WI38 (cell line): ENCODE measurements around the gene ASB4.

ENCODE experiments used
- H3K4me3 ChIP-seq: 2 replicates; pipeline ENCODE4 v1.5.1; 2011; ENCODE audit warnings: low read depth, mild to moderate bottlenecking, control low read depth, low read length
- TF ChIP-seq, protein P1 (sequence below): IDR thresholded peaks from 2 replicates; pipeline ENCODE4 v1.5.1; 2012; ENCODE audit warnings: low read depth, mild to moderate bottlenecking, control low read depth, low read length

The ASB4 gene, protein sequence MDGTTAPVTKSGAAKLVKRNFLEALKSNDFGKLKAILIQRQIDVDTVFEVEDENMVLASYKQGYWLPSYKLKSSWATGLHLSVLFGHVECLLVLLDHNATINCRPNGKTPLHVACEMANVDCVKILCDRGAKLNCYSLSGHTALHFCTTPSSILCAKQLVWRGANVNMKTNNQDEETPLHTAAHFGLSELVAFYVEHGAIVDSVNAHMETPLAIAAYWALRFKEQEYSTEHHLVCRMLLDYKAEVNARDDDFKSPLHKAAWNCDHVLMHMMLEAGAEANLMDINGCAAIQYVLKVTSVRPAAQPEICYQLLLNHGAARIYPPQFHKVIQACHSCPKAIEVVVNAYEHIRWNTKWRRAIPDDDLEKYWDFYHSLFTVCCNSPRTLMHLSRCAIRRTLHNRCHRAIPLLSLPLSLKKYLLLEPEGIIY

DNA sequence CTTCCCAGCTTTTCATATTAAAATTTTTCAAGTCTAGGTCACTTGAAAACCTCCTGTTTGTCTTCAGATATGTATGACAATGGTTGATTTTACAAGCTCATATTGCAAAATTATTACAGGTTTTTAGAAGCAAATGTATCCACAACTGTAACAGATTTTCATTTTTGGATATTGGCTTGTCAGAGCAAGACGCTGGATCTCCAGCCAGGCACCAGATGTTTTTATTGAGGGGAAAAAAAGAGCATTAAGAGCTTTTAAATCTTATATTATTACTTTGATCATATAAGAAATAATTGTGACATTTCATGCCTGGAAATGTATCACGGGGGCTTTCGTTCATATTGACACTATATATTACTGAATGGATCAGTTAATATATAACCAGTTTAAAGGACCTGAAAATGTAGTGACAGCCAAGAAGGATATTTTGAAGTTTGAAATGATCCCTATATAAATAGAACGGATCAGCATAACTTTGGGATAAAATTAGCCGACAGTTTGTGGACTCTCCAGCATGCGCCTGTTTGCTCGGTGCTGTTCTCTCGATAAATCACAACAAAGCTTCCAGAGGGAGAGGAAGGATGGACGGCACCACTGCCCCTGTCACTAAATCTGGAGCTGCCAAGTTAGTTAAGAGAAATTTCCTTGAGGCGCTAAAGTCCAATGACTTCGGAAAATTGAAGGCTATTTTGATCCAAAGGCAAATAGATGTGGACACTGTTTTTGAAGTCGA lies at the start of gene ASB4:
Gene ASB4, plus strand, starts transcription at position 553 of the 733 bp plus-strand sequence. Its CDS starts 29 bp downstream, at position 582.
- TF ChIP-seq, protein P1, sequence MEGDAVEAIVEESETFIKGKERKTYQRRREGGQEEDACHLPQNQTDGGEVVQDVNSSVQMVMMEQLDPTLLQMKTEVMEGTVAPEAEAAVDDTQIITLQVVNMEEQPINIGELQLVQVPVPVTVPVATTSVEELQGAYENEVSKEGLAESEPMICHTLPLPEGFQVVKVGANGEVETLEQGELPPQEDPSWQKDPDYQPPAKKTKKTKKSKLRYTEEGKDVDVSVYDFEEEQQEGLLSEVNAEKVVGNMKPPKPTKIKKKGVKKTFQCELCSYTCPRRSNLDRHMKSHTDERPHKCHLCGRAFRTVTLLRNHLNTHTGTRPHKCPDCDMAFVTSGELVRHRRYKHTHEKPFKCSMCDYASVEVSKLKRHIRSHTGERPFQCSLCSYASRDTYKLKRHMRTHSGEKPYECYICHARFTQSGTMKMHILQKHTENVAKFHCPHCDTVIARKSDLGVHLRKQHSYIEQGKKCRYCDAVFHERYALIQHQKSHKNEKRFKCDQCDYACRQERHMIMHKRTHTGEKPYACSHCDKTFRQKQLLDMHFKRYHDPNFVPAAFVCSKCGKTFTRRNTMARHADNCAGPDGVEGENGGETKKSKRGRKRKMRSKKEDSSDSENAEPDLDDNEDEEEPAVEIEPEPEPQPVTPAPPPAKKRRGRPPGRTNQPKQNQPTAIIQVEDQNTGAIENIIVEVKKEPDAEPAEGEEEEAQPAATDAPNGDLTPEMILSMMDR: no peak

DNA sequence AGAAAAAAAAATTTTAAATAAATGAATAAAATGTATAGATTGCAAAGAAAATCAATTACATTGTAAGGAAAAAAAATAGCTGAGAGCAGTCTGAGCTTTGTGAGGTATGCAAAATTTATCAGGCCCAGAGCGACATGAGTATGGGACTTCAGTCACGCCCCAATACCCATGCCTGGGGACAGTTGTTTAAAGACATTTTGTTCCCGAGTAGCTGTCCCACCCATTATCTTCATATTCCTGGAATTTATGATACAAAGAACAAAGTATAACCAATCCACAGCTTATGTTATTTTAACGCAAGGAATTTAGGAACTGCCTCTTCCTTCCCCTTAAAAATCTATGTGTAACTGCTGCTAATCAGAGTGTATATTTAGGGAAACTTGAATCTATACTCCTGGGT lies 49.3 kb upstream of the ASB4 start:
- no peak overlapping the region for H3K4me3 ChIP-seq
- TF ChIP-seq, protein P1: no peak

More for the DNA sequence above, at the start of gene ASB4:
- H3K4me3 ChIP-seq: no peak within 1 kb of the TSS

DNA sequence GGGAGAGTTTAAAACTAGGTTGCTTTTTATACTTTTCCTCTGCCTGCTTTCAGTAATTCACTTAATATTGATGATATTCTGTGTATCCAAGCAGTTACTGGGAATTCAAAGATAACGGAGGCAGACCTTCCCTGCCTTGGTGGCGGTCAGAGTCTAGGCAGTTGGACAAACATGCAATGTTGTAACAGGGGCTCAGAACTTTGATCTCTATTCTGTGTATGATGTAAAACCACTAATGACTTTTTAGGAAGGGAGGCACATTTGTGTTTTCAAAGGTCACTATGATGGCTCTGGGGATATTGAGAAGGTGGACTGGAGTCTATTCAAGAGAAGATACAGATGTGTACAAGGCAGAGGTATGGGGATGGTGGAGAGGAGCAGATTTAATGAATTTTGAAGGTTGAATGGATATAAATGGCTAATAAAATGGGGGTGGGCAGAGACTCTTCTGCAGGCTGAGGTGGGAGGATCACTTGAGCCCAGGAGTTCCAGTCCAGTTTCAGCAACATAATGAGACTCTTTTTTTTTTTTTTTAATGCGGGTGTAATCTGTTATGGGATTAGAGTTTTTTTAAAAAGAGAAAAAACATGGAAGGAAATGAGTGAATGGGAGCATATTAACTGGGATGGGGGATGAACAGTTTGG lies 45.2 kb upstream of the ASB4 start:
- no peak overlapping the region for H3K4me3 ChIP-seq
- TF ChIP-seq, protein P1: no peak

DNA sequence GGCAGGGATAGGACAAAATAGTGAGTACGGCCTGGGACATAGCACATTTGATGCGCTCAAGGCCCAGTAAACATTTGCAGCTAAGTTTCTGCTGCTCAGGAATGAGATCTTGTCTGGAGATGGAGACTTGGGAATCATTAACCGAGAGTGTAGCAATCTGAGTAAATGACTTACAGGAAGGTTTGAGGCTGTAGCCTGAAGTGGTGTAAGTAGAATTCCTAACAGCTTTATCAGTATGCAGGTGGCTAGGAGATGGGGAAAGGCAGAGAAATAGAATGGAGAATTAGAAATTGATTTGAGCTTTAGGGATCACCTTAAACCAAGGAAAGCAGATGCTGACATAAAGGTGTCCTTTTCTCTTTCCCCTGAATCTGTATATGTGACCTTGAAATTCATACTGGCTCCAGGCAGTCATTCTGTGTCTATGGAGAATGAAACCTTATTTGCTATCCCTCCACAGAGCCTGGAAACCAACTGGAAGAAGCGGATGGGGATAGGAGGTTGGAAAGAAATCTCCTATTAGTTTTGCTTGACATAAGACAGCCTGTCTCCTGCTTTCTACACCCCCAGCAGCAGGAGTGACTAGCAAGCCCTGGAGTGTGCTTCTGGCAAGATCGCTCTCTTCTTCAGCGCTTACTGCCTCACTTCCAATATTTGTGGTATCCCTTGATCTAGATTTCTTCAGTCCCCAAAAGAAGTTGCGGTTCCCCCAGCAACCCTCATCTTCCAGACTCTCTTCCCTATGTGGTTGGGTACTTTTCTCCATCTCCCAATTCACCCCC lies 44.5 kb upstream of the ASB4 start:
- TF ChIP-seq, protein P1: no peak
- no peak overlapping the region for H3K4me3 ChIP-seq

DNA sequence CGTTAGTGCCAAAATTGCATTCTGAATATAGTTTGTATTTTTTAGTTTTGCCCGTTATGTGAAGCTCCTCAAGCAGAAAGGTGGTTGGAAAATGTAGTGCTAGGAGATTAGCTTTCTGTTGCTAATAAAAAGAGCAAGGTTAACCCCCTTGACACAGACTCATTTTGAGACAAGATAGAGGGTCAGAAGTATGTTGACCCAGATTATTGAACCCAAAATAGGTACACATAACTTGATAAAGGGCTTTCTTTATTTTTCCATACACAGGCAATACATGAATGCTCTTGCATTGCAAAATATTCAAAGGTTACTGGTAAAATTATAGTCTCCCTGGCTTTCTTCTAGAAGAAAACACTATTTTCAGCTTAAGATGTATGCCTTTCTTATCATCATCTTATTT lies 40.9 kb upstream of the ASB4 start:
- TF ChIP-seq, protein P1: no peak
- H3K4me3 ChIP-seq: no peak overlapping the region

DNA sequence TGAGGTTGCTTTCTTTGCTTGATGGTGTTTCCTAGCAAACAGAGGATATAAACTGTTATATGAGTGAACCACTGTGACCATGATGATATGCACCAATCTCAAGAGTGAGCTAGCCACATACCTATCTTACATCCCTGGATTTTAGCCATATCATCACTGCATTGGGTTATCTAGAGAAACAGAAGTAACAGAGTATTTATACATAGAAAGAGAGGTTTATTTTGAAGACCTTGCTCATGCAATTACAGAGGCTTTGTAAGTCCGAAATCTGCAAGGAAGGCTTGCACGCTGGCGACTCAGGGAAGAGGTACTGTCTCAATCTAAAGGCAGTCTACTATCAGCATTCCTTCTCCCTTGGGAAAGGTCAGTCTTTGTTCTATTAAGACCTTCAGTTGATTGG lies 39.1 kb upstream of the ASB4 start:
- H3K4me3 ChIP-seq: no peak overlapping the region
- TF ChIP-seq, protein P1: no peak
